Upper lobe of left lung (tissue), 6 donors: ENCODE measurements around the gene ZNF718. TPM values are rescaled to one million over a fixed set of nuclear protein-coding genes. Genes with fewer than 3 reads are reported as not detected.
"Not testable (repeated sequence)": the region's sequence is repeated elsewhere in the genome, so short reads cannot be mapped to it uniquely, and the experiment has no call there.

Source experiments
- ATAC-seq, 2 donors: fragments of 200-7000 bp; cut with Tn5 transposase; one replicate each; pipeline ENCODE4 v1.9.1; 2022; ENCODE audit warnings: mild to moderate bottlenecking in 2 of 2, moderate library complexity in 2 of 2; ENCODE audit not compliant: low FRiP score in 2 of 2
- DNase-seq, 2 donors: peaks; one replicate each; pipeline ENCODE4 v3.0.0-alpha.2; 2019 to 2020
- H3K27ac ChIP-seq, 4 donors: fragments of 200-600 bp; sonication (generic); one replicate each; pipeline ENCODE4 v1.5.1; 2016 to 2019
- H3K27me3 ChIP-seq, 4 donors: fragments of 200-600 bp; sonication (generic); one replicate each; pipeline ENCODE4 v1.5.1; 2017 to 2019
- H3K36me3 ChIP-seq, 4 donors: fragments of 200-600 bp; sonication (generic); one replicate each; pipeline ENCODE4 v1.5.1; 2016 to 2019
- H3K4me1 ChIP-seq, 4 donors: fragments of 200-600 bp; sonication (generic); one replicate each; pipeline ENCODE4 v1.5.1; 2018 to 2019
- H3K4me3 ChIP-seq, 4 donors: fragments of 200-600 bp; sonication (generic); one replicate each; pipeline ENCODE4 v1.5.1; 2017 to 2019; ENCODE audit warnings: mild to moderate bottlenecking in 2 of 4, moderate library complexity in 1 of 4
- H3K9me3 ChIP-seq, 4 donors: fragments of 200-600 bp; sonication (generic); one replicate each; pipeline ENCODE4 v1.5.1; 2018 to 2019
- EP300 ChIP-seq, 4 donors: sonication (generic); formaldehyde crosslinking; IDR thresholded peaks; one replicate each; pipeline ENCODE4 v1.5.1; 2017; ENCODE audit warnings: antibody characterized with exemption in 4 of 4, control low read depth in 2 of 4
- POLR2A ChIP-seq, 4 donors: fragments of 450-650 bp; IDR thresholded peaks; one replicate each; pipeline ENCODE4 v1.5.1; 2016 to 2017; ENCODE audit warnings: antibody characterized with exemption in 4 of 4, mild to moderate bottlenecking in 2 of 4
- POLR2AphosphoS5 ChIP-seq, 2 donors: sonication (generic); formaldehyde crosslinking; IDR thresholded peaks; one replicate each; pipeline ENCODE4 v1.5.1; 2017; ENCODE audit warnings: antibody characterized with exemption in 2 of 2
- WGBS, 2 donors: methylation state at CpG; one replicate each; pipeline ENCODE4 v1.1.5; 2017 to 2018; 5-methylcytosine and 5-hydroxymethylcytosine counted together
- total RNA-seq, 6 donors: library from RNA; depleted of rRNA in 4 of 6; stranded (reverse); fragments of >200 nt in 4 of 6; gene quantifications; one replicate each; pipeline versions ENCODE4 v1.1.0 to v1.2.1, GENCODE V29; 2016 to 2021
- TF ChIP-seq, protein P1 (sequence below), 6 experiments: fragments of 450-650 bp in 4 of 6; fragments of 200-600 bp in 2 of 6; sonication (generic) in 2 of 6; IDR thresholded peaks; one replicate each; pipeline ENCODE4 v1.5.1; 2016 to 2019; ENCODE audit warnings: antibody characterized with exemption in 6 of 6
- donor health status: DM: no; HTN: no; CAD: no; lungs with moderate emphysema.
- donor health status: DM: no; HTN: yes; CAD: no; lungs with severe emphysema.

Gene ZNF718
- 10 to 100 TPM in 2 of 6 donors, 1 to 10 TPM in 4; 4.7 to 15.7 (median 5.8) TPM for total RNA-seq

DNA sequence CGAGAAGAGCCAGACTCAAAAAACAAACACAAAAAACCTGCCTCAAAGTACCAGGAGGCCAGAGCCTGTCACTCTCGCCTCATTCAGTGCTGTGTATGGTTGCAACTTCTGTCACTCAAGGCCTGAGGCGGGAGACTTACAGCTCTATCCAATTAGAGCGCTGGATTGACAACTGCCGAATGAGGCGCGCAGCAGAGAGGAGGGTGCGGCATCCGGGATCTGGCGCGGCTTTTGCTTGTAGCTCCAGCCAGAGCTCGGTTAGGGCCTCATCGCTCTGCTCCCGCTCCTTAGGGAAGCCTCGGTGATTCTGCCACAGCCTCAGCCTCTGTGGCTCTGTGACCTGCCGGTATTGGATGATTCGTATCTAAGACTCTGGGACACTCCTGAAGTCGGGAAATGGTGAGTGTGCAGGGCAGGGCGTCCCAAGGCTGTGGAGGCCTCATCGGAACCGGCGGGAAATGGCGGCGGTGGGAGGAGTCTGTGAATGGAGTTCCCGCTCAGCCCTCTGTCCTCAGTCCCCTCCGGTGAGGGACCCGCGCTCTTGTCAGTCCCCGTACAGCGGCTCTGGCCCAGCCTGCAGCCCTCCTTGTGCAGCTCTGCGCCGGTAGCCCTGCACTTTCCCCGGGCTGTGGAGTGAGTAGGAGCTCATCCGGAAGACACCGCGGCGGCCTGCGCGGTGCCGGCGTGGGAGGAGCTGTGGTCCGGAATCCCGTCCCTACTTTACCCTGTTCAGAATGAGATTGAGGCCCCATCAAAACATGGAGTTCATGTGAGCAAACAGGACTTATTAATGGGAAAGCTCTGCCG lies at the start of gene ZNF718:
Gene ZNF718, plus strand, starts transcription at position 227 of the 807 bp plus-strand sequence. Its CDS starts 170 bp downstream, at position 397.
- peak; percentile 100 for ATAC-seq
- Histone ChIP-seq H3K36me3 (peaks cover 0 to 23% (median 6%) of the 10 kb centered on the region in 4 donors), H3K27ac (peak within 1 kb of the TSS; percentile 82 to 95 (median 92)), H3K4me1 (peaks cover 10 to 17% (median 10%) of the 10 kb centered on the region in 4 donors), H3K27me3 (no peaks in the 10 kb centered on the region), H3K4me3 (peak within 1 kb of the TSS; percentile 61 to 78 (median 72)), H3K9me3 (peaks cover 0 to 27% (median 12%) of the 10 kb centered on the region in 4 donors)
- peak; percentile 91 to 96 for DNase-seq
- WGBS, 2 donors = 0 to 16% methylated on average over 18 to 42 of the region's 44 CpGs
- TF ChIP-seq POLR2A (IDR thresholded peaks at IDR 0.05) (peak in 3 of 4 donors; percentile 21 to 87 (median 76)), POLR2AphosphoS5 (IDR thresholded peaks at IDR 0.05) (peak; percentile 78 to 80), EP300 (IDR thresholded peaks at IDR 0.05) (no peak)

DNA sequence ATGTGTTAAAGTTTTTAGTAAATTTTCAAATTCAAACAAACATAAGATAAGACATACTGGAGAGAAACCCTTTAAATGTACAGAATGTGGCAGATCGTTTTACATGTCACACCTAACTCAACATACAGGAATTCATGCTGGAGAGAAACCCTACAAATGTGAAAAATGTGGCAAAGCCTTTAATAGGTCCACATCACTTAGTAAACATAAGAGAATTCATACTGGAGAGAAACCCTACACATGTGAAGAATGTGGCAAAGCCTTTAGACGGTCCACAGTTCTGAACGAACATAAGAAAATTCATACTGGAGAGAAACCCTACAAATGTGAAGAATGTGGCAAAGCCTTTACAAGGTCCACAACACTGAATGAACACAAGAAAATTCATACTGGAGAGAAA lies 38.4 kb upstream of the ZNF718 start:
- Histone ChIP-seq H3K36me3 (peaks cover 8 to 50% (median 23%) of the 10 kb centered on the region in 4 donors), H3K27me3 (no peaks in the 10 kb centered on the region), H3K27ac (no peak overlapping the region), H3K9me3 (peaks cover 94 to 100% (median 98%) of the 10 kb centered on the region in 4 donors), H3K4me1 (no peaks in the 10 kb centered on the region), H3K4me3 (no peak overlapping the region)
- 92 to 97% methylated on average over 3 of the region's 3 CpGs for WGBS, 2 donors
- TF ChIP-seq, protein P1, sequence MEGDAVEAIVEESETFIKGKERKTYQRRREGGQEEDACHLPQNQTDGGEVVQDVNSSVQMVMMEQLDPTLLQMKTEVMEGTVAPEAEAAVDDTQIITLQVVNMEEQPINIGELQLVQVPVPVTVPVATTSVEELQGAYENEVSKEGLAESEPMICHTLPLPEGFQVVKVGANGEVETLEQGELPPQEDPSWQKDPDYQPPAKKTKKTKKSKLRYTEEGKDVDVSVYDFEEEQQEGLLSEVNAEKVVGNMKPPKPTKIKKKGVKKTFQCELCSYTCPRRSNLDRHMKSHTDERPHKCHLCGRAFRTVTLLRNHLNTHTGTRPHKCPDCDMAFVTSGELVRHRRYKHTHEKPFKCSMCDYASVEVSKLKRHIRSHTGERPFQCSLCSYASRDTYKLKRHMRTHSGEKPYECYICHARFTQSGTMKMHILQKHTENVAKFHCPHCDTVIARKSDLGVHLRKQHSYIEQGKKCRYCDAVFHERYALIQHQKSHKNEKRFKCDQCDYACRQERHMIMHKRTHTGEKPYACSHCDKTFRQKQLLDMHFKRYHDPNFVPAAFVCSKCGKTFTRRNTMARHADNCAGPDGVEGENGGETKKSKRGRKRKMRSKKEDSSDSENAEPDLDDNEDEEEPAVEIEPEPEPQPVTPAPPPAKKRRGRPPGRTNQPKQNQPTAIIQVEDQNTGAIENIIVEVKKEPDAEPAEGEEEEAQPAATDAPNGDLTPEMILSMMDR (IDR thresholded peaks at IDR 0.05) = no peak
- TF ChIP-seq EP300 (IDR thresholded peaks at IDR 0.05) (no peak), POLR2AphosphoS5 (IDR thresholded peaks at IDR 0.05) (no peak), POLR2A (IDR thresholded peaks at IDR 0.05) (no peak)
- no peak for DNase-seq
- ATAC-seq = no peak

DNA sequence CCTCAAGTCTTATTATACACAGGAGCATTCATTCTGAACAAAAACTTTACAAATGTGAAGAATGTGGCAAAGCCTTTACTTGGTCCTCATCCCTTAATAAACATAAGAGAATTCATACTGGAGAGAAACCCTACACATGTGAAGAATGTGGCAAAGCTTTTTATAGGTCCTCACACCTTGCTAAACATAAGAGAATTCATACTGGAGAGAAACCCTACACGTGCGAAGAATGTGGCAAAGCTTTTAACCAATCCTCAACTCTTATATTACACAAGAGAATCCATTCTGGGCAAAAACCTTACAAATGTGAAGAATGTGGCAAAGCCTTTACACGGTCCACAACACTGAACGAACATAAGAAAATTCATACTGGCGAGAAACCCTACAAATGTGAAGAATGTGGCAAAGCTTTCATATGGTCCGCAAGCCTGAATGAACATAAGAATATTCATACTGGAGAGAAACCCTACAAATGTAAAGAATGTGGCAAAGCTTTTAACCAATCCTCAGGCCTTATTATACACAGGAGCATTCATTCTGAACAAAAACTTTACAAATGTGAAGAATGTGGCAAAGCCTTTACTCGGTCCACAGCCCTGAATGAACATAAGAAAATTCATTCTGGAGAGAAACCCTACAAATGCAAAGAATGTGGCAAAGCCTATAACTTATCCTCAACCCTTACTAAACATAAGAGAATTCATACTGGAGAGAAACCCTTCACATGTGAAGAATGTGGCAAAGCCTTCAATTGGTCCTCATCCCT lies 37.6 kb upstream of the ZNF718 start:
- H3K27me3 ChIP-seq, H3K4me3 ChIP-seq, ATAC-seq, DNase-seq, H3K27ac ChIP-seq, H3K4me1 ChIP-seq: not testable (repeated sequence)
- WGBS, 2 donors = 90 to 94% methylated on average over 7 of the region's 7 CpGs
- Histone ChIP-seq H3K9me3 (peaks cover 98 to 99% (median 99%) of the 10 kb centered on the region in 4 donors), H3K36me3 (peaks cover 8 to 42% (median 20%) of the 10 kb centered on the region in 4 donors)

DNA sequence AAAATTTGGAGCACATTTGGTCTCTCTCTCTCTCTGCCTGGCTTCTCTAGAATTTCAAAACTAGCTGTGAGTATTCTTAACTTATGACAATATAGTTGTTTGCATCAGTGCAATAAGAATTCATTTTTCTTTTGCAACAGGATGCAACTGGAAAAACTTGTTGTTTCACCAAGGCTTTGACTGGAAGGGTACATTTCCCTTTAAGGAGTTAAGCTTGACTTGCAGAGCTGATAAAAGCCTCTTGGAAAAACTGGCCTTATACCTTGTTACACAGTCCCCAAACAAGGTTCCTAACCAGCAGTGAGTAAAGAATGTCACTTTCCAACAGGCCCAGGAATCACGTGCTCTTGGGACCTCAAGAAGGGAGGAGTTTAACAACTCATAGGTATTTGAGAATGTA lies 25.9 kb upstream of the ZNF718 start:
- TF ChIP-seq POLR2A (IDR thresholded peaks at IDR 0.05) (no peak), POLR2AphosphoS5 (IDR thresholded peaks at IDR 0.05) (no peak)
- no peaks in the 10 kb centered on the region for H3K4me1 ChIP-seq
- H3K4me3 ChIP-seq = no peak overlapping the region
- WGBS, 2 donors = 81 to 84% methylated on average over 1 of the region's 1 CpG
- H3K36me3 ChIP-seq = no peaks in the 10 kb centered on the region
- ATAC-seq (no peak), DNase-seq (no peak)
- H3K27me3 ChIP-seq = no peaks in the 10 kb centered on the region
- no peak overlapping the region for H3K27ac ChIP-seq
- H3K9me3 ChIP-seq = peaks cover 72 to 99% (median 84%) of the 10 kb centered on the region in 4 donors

DNA sequence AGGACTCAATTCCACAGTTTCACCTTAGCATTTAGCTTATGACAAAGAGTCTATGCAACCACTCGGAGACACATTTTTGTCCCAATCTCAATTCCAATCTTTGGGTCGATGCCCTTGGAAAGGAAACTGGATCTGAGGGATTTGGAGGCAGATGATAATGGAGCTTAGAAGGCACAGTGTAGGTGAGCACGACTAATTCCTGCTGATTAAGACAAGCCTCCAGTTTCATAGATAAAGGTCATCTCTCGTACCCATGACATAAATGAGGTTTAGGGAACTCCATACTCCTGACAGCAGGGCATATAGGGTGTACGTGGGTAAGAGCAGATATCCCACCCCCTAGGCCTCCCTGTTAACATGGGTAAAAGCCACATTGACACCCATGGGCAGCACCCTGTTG lies 24.4 kb upstream of the ZNF718 start:
- Histone ChIP-seq H3K4me1 (no peaks in the 10 kb centered on the region), H3K36me3 (no peaks in the 10 kb centered on the region), H3K4me3 (no peak overlapping the region), H3K9me3 (peaks cover 57 to 85% (median 71%) of the 10 kb centered on the region in 4 donors), H3K27me3 (no peaks in the 10 kb centered on the region), H3K27ac (no peak overlapping the region)
- no peak for ATAC-seq
- 90% methylated on average over 5 of the region's 5 CpGs for WGBS, 2 donors
- no peak for DNase-seq
- no peak for TF ChIP-seq POLR2AphosphoS5 (IDR thresholded peaks at IDR 0.05)
- TF ChIP-seq, protein P1 (IDR thresholded peaks at IDR 0.05) = no peak
- no peak for TF ChIP-seq EP300 (IDR thresholded peaks at IDR 0.05)
- TF ChIP-seq POLR2A (IDR thresholded peaks at IDR 0.05) = no peak

DNA sequence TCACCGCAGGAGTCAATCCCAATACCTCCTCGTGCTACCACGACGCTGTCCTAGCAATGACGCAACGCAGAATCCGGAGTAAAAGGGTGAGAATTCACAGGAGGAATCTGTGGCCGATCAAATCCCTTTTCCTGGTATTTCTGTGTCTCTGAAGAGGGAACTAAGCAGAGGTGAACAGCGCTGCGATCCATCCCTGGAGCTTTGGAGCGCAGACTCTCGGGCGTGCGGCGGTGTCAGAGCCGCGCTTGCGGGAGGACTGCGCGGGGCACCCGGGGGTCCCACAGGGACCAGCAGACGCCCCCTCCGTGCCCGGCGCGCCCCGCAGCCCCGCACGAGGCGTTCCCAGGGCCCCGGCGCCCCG lies 17.2 kb upstream of the ZNF718 start:
- Histone ChIP-seq H3K36me3 (no peaks in the 10 kb centered on the region), H3K4me1 (peaks cover 0 to 13% (median 1%) of the 10 kb centered on the region in 4 donors), H3K9me3 (peaks cover 0 to 63% (median 44%) of the 10 kb centered on the region in 4 donors), H3K4me3 (peak overlapping the region in 1 of 4 donors; percentile 32), H3K27ac (no peak overlapping the region), H3K27me3 (peaks cover 0 to 24% (median 16%) of the 10 kb centered on the region in 4 donors)
- no peak for ATAC-seq
- 25 to 28% methylated on average over 13 to 24 of the region's 33 CpGs for WGBS, 2 donors
- no peak for DNase-seq
- TF ChIP-seq POLR2A (IDR thresholded peaks at IDR 0.05) (no peak), POLR2AphosphoS5 (IDR thresholded peaks at IDR 0.05) (no peak), EP300 (IDR thresholded peaks at IDR 0.05) (no peak)
- TF ChIP-seq, protein P1 (IDR thresholded peaks at IDR 0.05) = no peak
